Fibroblast of the aortic adventitia (primary cell): ENCODE measurements around the gene ZDHHC13. TPM values are rescaled to one million over a fixed set of nuclear protein-coding genes. Genes with fewer than 3 reads are reported as not detected.

ENCODE experiments used
- DNase-seq: peaks from one replicate; pipeline ENCODE4 v3.0.0-alpha.2; 2010; ENCODE audit warnings: low read depth
- H3K4me3 ChIP-seq: 2 replicates; pipeline ENCODE4 v1.5.1; 2011; ENCODE audit warnings: low read depth, mild to moderate bottlenecking, control low read depth, low read length, moderate library complexity
- CTCF ChIP-seq: IDR thresholded peaks from 2 replicates; pipeline ENCODE4 v1.5.1; 2011; ENCODE audit warnings: mild to moderate bottlenecking, low read length, control low read depth, inconsistent platforms; ENCODE audit not compliant: insufficient read depth
- total RNA-seq: library from RNA; depleted of rRNA; stranded (reverse); fragments of >200 nt; gene quantifications from 2 replicates; pipeline ENCODE4 v1.2.3, GENCODE V29; 2012; ENCODE audit warnings: low replicate concordance

Gene ZDHHC13
- total RNA-seq, 1 donor, result 18.6 TPM

DNA sequence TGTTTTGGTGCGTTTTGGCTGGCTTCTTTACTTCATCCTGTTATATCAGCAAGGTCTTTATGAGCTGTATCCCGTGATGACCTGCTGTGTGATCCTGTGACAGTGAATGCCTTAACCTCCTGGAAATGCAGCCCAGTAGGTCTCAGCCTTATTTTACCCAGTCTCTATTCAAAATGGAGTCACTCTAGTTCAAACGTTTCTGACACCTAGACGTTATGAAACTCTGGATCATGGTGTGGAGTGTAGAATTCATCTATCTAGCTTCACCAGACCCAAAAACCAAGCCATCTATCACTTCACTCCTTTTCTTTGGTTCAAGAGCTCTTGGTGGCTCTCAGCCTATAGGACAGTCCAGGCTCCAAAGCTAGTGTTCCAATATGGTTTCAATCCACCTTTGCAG lies 28.2 kb upstream of the ZDHHC13 start:
- DNase-seq, result no peak
- no peak for TF ChIP-seq CTCF
- no peak overlapping the region for H3K4me3 ChIP-seq

- DNase-seq, result no peak
- no peak for TF ChIP-seq CTCF
- H3K4me3 ChIP-seq, result no peak overlapping the region
Observed at GRCh38 chr11:19089421-19089820, 27.5 kb upstream of the ZDHHC13 start.

DNA sequence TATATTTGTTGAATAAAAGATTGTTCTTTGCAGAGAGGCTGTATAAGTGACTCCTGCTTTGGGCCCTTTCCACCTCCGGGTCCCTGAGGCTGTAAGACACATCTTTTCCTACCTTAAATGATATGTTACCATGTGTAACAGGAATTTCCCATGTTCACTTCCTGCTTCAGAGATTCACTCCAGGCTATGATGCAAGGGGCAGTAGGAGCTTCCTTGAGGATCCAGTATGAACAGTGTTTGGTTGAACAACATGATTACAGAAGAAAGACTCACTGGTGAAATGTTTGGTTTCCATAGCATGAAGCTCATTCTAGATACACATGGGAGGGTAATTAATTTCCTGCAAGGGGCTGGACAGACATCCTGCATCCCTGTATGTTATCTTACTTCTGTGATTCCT lies 25.6 kb upstream of the ZDHHC13 start:
- H3K4me3 ChIP-seq, result no peak overlapping the region
- no peak for DNase-seq
- TF ChIP-seq CTCF, result no peak

GRCh38 chr11:19092342-19092741 lies 24.6 kb upstream of the ZDHHC13 start:
- TF ChIP-seq CTCF, result no peak
- no peak overlapping the region for H3K4me3 ChIP-seq
- no peak for DNase-seq

GRCh38 chr11:19092850-19093249 lies 24.1 kb upstream of the ZDHHC13 start:
- no peak for DNase-seq
- no peak overlapping the region for H3K4me3 ChIP-seq
- TF ChIP-seq CTCF, result no peak

DNA sequence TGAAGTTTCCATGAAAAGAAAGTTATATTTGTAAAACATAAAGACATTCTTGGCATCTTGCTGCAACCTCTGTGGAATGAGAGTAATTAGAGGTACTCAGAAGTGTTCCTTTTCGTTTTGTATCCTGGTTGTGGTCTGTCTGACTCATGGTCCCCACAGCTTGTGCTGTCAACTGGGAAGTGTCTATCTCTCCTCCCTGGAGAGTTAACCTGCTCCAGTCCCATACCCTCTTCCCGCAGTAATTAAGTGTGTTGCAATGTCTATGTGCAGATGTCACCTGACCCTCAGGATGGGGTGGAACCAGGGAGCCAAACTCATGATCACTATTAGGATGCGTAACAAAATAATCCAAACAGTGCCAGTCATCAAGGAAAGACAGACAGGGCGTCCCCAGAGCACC lies 23.0 kb upstream of the ZDHHC13 start:
- H3K4me3 ChIP-seq, result no peak overlapping the region
- TF ChIP-seq CTCF, result no peak
- DNase-seq, result peak; percentile 19

DNA sequence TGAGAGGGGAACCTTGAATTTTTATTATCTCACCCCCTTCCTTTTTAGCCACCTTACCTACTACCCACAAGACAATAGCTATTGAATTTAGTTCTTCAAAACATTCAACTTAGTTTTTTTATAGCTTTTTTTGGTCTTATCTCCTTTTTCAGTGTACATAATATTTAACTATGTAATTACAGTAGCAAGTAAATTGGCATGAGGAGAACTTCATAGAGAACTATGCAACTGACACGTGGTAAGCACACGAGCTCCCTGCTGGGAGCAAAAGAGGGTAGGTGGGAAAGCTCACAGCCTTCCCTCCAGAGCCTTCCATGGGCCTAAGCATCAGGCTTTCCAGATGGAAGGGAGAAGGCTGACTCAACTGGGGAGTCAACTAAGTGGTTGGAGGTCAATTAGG lies 22.1 kb upstream of the ZDHHC13 start:
- H3K4me3 ChIP-seq, result no peak overlapping the region
- TF ChIP-seq CTCF, result no peak
- no peak for DNase-seq
